SU-DHL-6 (cell line): ENCODE data around the gene XIRP1.

Experiments
- CTCF ChIP-seq: fragments of 200-600 bp; sonication (generic); IDR thresholded peaks from one replicate; pipeline ENCODE4 v1.5.1; 2017; ENCODE audit warnings: antibody characterized with exemption, mild to moderate bottlenecking, low read length, moderate library complexity; ENCODE audit not compliant: insufficient read depth, poor library complexity, severe bottlenecking
- EZH2phosphoT487 ChIP-seq: fragments of 200-600 bp; sonication (generic), shearing (Covaris generic); conservative IDR thresholded peaks from 2 replicates; pipeline ENCODE4 v1.6.1; 2018; ENCODE audit warnings: mild to moderate bottlenecking, antibody characterized with exemption, low read length, moderate library complexity, mixed read lengths

DNA sequence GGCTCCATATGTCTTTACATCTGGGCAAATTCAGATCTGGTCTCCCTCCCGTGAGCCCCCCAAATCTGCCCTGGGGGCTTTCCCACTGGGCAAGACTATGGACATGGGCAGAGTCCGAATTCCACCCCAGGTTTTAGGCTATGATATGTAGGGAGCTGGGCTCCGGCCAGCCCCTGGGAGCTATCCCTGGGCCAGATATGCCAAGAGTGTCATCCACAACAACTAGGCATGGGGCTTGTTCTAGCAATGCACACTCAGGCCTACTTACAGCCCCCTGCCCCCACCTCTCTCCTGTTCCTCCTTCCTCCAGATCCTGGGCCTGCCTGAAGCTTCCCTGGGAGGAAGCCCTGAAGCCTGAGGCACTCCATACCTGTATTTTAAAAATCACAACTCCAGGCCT, 622 bp downstream of the XIRP1 start:
- TF ChIP-seq CTCF = no peak
- no peak for TF ChIP-seq EZH2phosphoT487
